GM18519 (cell line): ENCODE results near the gene PKP2.
A peak's percentile ranks its signal among the peaks of the same experiment; 100 is the strongest.

Source experiments
- ATAC-seq: cut with Tn5 transposase; IDR thresholded peaks from one replicate; pipeline ENCODE4 v1.9.1; 2021; ENCODE audit warnings: mild to moderate bottlenecking, moderate library complexity; ENCODE audit not compliant: unreplicated experiment, low FRiP score

PKP2 gene

DNA sequence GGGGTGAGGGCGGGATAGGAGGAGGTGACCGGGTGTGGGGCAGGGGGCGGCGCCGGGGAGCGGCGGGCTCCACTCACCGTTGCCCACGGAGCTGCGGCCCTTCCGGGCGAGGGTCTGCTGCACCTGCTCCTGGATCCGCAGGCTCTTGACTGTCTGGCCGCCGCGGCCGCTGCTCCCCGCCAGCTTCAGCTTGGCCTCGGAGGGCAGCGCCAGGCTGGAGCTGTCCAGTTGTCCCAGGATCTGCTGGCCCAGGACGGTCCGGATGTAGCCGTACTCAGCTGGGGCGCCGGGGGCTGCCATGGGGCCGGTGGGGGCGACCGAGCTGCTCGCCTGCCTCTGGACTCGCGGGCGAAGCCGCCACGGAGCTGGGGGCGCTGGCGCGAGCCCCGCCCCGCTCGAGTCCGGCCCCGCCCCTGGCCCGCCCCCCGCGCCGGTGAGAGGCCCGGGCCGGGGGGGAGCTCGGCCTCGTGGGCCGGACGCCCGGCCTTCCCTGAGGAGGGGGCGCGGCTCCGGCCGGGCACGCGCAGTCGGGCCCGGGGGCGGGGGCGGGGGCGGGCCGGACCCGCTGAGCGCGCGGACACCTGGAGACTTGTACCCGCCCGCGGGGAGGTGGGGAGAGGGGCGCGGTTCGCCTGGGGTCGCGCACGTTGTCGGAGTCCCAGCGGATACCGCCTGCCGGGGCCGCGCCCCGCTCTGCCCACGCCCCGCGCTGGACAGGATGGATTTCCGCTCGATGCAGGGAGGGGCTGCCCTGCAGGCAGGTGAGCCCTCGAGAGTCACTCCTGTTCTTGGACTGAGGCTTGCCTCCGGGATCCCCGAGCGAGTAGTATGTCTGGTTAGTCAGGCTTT, at the start of gene PKP2:
PKP2 (minus strand) TSS at position 346 of the 849 bp plus-strand sequence; CDS start at position 300, 46 bp downstream.
- ATAC-seq: peak; percentile 50

DNA sequence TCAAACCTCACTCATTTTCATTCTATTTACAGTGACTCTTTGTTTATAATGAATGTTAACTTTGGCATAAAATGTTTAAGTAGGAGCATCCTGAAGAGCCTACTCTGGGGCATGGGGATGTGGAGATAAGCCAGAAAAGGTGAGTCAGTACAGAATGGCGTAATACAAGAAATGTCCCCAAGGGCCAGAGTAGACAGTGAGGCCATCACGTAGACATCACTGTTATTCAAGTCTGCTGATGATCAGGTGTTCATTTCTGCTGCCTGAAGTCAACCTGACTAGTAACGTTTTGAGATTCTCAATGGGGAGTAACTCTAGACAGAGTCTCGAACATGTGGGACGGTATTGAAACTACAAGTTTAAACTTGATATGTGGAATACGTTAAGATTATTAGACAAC, 47.6 kb upstream of the PKP2 start:
- ATAC-seq: no peak

DNA sequence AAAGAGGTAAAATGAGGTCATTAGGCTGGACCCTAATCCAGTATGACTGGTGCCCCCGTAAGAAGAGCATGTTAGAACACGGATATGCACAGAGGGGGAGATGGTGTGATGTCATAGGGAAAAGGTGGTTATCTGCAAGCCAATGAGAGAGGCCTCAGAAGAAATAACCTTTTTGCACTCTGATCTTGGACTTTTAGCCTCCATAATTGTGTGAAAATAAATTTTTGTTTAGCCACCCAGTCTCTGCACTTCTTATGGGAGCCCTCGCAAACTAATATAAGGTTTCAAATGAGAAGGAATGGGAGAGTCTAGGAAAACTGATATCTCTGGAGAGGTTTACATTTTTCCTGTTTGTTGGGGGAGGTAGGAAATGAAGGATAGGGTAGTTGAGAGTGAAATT, 43.2 kb upstream of the PKP2 start:
- ATAC-seq: no peak

DNA sequence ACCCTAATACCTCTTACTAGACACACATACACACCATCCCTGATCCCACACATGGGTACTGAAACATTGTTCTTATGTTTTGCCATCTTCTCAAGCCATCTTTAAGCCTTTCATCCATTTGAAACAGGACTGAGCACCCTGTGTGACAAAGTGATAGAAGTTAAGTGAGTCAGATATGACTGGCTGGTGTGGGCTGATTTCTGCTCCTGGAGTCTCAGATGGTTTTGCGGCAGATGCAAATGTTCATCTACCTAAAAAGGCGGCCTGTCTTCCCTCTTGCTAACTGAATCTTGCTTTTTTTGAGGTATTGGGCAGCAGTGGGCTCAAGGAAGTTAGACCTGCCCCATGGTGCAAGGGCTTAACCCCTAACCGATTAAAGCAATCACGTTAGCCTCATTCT, 30.4 kb upstream of the PKP2 start:
- no peak for ATAC-seq

DNA sequence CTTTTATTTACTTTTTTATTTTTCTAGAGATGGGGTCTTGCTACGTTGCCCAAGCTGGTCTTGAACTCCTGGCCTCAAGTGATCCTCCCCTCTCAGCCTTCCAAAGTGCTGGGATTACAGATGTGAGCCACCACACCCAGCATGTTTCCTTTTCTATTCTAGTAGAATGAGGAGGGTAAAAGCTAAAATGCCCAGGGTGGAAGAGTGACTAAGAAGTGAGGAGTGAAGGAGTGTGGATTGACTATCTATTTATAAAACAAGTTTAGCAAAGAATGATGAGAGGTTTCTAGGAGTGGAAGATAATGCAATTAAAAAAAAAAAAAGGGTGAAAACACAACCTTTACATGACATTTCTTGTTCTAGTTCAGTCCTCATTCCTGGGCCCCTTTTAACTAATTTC, 29.8 kb upstream of the PKP2 start:
- no peak for ATAC-seq

DNA sequence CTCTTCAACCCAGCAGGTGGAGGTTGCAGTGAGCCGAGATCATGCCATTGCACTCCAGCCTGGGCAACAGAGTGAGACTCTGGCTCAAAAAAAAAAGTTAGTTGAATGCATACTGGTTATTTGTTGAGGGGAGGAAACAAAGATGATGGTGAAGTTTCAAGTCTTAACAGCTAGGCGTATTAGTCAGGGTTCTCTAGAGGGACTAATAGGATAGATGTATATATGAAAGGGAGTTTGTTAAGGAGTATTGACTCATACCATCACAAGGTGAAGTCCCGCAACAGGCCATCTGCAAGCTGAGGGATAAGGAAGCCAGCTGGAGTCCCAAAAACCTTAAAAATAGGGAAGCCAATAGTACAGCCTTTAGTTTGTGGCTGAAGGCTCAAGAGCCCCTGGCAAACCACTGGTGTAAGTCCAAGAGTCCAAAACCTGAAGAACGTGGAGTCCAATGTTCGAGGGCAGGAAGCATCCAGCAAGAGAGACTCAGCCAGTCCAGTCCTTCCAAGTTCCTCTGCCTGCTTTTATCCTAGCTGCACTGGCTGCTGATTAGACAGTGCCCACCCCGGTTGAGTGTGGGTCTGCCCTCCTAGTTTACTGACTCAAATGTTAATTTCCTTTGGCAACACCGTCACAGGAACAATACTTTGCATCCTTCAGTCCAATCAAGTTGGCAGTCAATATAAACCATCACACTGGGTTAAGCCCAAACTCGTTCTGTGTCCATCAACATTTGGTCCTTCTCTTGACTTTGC, 26.1 kb upstream of the PKP2 start:
- no peak for ATAC-seq

DNA sequence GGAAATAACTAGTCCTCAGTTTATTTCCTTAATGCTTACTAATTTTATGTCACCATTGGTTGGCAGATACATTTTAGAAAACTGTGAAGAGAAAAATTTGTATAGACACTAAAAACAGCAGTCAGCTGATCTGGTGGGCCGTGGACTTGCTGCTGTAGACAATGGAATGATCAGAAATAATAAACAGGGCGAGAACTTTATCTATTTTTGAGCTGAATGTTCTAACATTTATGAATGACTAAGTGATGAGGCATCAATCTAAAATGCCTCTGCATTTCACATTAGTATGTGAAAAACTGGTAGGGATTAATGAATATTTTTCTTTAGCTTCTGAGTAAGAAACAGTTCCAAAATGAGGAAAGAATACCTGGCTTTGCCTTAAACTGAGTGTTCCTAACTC, 24.8 kb upstream of the PKP2 start:
- ATAC-seq: no peak

DNA sequence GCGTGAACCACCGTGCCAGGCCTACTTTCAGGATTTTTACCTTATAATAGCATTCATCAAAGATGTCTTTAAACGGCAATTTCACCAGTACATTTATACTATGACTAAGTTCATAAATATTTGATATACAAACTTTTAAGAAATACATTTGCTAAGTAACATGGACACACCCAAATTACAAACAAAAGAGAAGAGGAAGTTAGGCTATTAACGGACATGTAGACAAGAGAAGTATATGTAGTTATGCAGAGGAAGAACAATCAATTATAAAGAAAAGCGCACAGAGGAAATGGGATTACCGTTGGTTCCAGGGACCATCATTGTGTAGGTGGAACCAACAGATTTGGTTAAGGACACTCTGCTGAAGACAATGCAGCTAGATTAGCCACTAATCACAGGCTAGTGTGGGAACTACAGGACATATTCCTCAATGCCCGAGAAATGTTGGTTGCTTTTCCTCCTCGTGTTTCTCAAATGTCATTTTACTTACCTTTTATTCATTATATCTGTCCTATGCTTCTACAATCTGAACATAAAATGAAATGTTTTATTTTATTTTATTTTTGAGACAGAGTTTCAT, 24.0 kb upstream of the PKP2 start:
- ATAC-seq: no peak

DNA sequence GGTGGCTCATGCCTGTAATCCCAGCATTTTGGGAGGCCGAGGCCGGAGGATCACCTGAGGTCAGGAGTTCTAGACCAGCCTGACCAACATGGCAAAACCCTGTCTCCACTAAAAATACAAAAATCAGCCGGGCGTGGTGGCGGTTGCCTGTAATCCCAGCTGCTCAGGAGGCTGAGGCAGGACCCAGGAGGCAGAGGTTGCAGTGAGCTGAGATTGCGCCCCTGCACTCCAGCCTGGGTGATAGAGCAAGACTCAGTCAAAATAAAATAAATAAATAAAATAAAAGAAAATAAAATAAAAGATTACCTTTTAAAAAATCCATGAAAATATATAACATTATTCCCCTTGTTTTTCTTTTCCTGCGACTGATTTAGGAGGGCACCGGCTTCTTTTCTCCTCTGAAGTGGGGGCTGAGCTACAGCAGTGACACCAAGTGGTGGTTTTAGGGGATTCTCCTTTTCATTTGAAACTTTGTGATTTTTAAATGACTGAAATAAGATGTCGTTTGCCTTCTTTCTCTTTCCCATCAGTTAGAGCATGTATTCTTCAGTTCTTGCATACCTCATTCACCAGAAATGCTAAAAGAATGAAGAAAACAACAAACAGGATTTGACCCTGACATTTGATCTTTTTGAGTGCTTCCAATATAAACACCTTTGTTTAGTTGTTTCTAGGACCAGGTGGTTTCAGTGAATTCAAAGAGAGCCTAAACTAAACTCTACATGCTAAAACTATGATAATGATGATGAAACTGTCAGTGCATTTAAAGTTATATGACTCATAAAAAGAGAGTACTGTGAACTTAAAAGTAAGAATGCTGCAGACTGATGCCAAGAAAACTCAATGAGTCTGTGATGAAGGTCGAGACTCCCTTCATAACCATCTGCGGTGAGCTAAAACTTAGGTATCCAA, 22.6 kb upstream of the PKP2 start:
- ATAC-seq: no peak

DNA sequence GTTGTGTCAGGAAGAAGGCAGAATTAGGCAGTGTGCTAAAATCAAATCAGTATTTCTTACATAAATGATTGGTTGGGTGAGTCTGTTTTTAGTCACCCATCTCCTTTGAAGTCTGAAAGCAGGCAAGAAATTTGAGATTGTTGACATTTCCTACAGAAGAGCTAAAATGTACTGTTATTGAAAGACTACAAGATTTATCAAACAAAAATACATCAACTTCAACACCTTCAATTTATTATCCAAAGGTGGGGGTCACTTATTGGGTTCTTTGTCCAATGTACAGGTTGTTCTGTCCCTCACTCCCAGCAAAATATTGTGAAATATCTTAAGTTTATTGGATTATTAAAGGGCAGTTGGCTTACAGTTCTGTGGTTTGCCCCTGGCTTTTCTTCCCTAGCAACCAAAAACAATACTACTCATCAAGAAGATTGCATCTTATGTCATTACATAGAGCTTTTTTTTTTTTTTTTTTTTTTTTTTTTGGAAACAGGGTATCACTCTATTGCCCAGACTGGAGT, 20.6 kb upstream of the PKP2 start:
- ATAC-seq: no peak

DNA sequence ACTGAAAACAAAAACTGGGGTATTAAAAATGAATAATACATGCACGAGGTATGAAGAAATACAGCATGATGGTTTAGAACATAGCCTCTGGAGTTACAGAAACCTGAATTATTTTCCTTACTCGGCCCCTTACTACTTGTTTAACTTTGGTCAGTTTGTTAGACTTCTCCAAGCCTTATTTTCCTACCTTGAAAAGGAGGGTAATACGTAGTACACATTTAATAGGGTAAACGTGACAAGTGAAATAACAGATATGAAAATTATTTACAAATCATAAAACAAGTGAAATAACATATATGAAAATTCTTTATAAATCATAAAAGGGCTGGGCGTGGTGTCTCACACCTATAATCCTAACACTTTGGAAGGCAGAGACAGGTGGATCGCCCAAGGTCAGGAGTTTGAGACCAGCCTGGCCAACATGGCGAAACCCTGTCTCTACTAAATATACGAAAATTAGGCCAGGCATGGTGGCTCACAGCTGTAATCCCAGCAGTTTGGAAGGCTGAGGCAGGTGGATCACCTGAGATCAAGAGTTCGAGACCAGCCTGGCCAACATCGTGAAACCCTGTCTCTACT, 11.4 kb upstream of the PKP2 start:
- ATAC-seq: no peak

DNA sequence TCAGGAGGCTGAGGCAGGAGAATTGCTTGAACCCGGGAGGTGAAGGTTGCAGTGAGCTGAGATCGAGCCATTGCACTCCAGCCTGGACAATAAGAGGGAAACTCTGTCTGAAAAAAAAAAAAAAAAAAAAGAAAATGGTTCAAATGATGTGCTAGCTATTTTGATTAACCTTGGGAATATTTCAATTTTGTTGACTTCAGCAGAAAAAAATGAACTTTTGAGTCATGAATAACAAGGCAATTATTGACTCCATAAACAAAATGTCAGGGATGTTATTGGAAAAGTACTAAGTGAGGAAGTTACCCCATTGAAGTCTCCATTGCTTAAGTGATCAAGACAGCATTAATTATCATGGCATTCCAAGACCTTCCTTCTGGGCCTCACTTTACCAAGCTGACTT, 10.6 kb upstream of the PKP2 start:
- ATAC-seq: no peak

DNA sequence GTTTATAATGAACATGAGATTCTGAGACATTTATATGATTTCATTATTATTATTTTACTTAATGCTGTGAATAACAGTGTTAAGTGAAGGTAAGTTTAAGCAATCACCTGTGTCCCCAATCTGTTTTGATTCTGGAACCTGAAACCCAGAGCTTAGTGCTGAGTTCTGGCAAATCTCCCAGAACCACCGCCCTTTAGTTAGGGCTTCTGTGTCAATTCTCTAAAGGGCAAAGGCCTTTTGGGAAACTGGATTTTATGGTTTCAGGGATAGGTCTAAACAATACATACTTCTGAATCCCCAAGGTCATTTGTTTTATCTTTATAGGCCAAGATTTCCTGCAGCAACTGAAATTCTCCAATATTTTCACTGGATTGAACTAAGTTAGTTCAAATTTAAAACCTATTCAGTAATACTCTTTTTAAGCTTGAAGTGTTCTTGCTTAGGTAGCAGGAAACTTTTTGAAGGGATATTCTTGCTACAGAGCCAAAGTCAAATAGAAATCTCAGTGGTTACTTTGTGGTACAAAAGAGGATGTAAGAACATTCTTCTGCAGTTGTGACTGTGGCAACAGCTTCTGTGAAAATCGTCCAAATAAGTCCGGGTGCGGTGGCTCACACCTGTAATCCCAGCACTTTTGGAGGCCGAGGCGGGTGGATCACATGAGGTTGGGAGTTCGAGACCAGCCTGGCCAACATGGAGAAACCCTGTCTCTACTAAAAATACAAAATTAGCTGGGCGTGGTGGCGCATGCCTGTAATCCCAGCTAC, 10.0 kb upstream of the PKP2 start:
- ATAC-seq: peak; percentile 99

DNA sequence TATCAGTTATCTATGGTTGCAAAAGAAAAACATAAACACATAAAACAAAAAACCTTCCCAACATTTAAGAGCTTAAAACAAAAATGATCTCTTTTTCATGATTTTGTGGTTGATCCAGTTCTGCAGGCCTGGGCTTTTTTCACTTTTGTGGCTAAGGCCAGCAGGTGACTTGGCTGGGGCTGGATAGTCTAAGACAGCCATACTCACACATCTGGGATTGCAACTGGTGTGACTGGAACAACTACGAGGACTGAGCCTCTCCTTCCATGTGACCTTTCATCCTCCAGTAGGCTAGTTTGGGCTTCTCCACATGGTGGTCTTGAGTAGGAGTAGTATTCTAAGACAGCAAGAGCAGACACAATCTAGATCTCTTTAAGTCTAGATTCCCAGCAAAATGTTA, 7.2 kb upstream of the PKP2 start:
- no peak for ATAC-seq

DNA sequence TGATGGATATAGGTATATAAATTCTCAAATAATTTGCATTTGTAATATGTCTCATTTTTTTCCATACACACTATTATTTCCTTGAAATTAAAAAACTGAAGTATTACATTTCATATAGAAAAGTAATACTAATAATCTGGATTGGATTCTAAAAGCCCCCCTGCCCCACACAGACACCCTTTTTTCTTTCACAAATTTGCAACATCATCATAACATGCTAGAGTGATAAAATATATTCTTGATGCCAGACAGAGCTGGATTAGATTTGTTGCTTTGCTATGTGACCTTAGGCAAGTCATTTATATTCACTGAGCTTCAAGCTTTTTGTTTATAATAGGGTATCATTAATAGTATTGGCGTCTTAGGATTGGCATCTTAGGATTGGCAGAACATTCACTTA, 6.7 kb upstream of the PKP2 start:
- no peak for ATAC-seq

DNA sequence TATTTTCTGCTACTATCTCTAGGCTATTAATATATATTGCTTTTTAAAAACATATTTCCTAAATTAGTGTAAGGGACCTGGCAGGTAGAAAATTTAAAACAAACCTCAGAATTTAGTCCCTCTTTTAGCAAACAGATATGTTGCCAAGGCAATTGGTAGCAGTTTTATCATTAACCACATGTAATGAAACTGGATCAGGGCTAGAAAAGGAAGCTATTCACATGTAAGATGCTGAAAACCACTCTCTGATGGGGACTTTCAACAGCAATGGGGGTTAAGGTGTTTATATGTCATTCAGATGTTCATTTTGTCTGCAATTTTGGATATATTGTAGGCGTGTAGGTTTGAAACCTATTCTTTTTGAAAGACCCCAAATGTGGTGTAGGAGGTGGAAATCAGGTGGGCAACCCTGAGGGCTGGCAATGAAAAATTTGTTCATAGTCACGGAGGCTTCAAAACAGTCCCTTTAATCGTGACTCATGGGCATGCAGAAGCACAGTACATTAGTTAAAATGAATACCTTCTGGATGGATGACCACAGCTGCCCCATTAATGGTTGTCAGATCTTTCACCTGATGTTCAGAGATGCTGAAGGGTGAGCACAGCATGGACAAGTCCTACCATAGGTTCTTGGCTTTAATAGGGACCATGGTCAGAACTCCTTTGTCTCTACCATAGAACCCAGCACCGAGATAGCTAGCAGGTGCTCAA, 5.9 kb upstream of the PKP2 start:
- no peak for ATAC-seq

DNA sequence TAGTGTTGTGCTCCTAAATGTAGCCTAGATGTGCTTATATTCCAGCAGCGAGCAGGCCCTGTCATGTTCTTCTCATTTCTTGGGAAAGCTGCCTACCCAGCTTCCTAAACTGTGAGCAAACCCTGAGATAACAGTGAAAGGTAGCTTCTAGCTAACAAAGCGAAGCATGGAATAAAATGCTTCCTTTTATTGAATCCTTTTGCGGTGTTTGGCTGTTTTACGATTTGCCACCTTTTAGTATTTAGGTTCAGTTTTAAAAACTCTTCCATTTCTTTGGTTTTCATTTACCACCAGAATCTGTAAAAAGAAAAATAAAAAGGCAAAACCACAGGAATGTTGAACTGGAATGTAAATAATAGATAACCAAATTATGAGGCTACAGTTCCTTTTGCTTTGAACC, 5.0 kb upstream of the PKP2 start:
- ATAC-seq: no peak

DNA sequence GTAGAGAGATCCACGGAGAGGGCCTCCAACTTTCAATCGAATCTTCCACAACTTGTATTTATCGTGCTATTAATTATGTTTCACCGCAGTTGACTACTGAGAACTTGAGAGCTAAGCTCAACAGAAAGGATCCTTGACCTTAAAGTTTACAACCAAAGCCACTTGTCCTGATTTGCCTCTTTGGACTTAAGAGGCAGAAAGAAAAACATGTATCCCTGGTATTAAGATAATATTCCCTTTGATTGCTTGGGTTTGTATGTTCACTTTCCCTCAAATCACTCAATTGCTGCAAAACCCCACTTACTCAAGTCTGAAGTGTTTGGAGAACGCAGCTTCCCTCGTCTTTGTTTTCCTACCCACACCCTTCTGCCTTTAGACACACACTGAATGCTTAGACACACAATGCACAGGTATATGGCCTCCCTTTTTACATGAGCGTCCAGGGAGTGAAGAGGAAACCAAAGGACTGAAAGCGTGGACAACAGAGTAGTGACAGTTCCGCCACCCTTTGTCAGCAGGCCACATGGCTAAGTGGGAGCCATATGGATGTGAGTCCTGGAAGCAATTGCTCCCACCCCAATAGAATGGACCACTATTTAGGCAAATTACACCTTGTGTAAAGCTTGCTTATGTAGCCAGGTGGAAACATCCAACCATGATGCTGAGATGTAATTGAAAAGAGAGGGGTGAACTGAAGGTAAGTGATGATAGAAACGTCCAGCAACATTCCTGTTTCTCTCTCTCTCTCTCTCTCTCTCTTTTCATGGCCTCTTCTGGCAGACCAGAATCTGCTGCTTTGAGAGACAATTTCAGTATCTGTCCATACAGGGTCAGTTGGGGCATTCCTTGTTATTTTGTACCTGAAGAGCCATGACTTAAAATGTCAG, 1.4 kb upstream of the PKP2 start:
- no peak for ATAC-seq
